ENCODE measurements around the gene MUC5AC. TPM values are rescaled to one million over a fixed set of nuclear protein-coding genes. Genes with fewer than 3 reads are reported as not detected.

Gene MUC5AC
- total and polyA plus RNA-seq, 2 experiments from 2014 or later, result not detected

DNA sequence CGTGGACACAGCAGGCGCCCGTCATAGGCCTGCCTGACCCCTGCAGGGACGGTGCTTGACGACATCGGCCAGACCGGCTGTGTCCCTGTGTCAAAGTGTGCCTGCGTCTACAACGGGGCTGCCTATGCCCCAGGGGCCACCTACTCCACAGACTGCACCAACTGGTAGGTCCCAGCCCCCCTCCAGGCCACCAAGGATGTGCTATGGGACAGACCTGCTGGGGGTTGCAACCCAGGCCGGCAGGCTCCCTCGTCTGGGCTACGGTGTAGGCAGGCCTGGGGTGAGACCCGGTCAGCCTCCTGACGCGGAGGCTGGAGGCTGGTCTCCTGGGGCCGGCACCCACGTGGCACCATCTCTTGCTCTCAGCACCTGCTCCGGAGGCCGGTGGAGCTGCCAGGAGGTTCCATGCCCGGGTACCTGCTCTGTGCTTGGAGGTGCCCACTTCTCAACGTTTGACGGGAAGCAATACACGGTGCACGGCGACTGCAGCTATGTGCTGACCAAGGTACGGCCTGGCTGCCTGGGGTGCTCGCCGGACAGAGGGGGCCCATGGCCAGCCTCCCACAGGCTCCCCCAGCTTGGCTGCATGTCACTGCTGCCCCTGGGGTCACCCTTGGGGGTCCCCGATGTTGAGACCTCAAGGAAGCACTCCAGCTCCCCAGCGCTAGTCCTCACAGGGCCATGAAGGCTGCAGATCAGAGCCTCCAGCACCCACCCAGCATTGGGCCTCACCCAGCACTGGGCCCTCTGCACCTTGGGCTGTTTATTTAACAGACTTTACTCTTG lies 7.7 kb downstream of the MUC5AC start:
- no peak overlapping the region for H3K27ac ChIP-seq
- no peaks in the 10 kb centered on the region for H3K36me3 ChIP-seq
- no peak overlapping the region for H3K4me3 ChIP-seq
- TF ChIP-seq CTCF (IDR thresholded peaks at IDR 0.05; ENCODE audit: low read depth, low read length), result no peak
- no peak for DNase-seq (ENCODE audit: low read depth in 1 of 2, low spot score in 1 of 2)
- H3K4me1 ChIP-seq (ENCODE audit: low read depth), result no peaks in the 10 kb centered on the region
- no peaks in the 10 kb centered on the region for H3K27me3 ChIP-seq
- H3K9me3 ChIP-seq (ENCODE audit: low read depth), result no peaks in the 10 kb centered on the region

DNA sequence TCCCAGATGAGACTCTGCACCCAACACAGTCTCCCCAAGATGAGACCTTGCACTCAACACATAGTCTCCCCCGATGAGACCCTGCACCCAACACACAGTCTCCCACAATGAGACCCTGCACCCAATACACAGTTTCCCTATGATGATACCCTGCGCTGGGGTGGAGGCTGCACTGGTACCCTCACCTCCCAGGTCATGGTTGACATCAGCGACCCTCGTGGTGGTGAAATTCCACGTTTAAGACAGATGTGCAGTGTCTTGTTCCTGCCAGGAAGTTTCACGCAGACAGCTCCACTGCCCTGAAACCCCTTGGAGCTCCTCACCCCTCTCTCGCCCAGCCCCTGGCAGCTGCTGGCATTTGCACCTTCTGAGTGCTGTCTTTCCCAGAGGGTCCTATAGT lies 9.5 kb downstream of the MUC5AC start:
- DNase-seq (ENCODE audit: low read depth in 1 of 2, low spot score in 1 of 2), result no peak
- Histone ChIP-seq H3K4me1 (ENCODE audit: low read depth) (no peaks in the 10 kb centered on the region), H3K9me3 (ENCODE audit: low read depth) (no peaks in the 10 kb centered on the region), H3K27ac (no peak overlapping the region), H3K27me3 (no peaks in the 10 kb centered on the region), H3K36me3 (no peaks in the 10 kb centered on the region), H3K4me3 (no peak overlapping the region)
- no peak for TF ChIP-seq CTCF (IDR thresholded peaks at IDR 0.05; ENCODE audit: low read depth, low read length)

DNA sequence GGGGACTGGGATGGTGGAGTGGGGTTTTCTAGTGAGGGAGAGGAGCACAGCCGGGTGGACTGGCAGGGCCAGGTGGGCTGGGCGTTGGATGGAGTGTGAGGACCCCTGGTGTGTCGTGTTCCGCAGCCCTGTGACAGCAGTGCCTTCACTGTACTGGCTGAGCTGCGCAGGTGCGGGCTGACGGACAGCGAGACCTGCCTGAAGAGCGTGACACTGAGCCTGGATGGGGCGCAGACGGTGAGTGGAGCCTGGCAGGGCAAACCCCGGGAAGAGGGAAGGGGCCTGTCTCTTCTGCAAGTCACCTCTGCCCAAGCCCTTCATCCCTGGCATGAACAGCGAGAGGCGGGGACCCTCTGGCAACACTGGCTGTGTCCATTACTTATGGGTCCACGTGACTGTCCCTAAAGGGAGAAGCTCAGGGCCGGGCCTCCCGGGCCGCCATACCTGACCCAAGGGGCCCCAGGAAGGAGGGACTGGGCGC lies 10.0 kb downstream of the MUC5AC start:
- Histone ChIP-seq H3K27ac (no peak overlapping the region), H3K4me3 (no peak overlapping the region), H3K27me3 (no peaks in the 10 kb centered on the region), H3K36me3 (no peaks in the 10 kb centered on the region), H3K9me3 (ENCODE audit: low read depth) (no peaks in the 10 kb centered on the region), H3K4me1 (ENCODE audit: low read depth) (no peaks in the 10 kb centered on the region)
- DNase-seq (ENCODE audit: low read depth in 1 of 2, low spot score in 1 of 2), result no peak
- TF ChIP-seq CTCF (IDR thresholded peaks at IDR 0.05; ENCODE audit: low read depth, low read length), result no peak

- Histone ChIP-seq H3K27me3 (no peaks in the 10 kb centered on the region), H3K4me3 (no peak overlapping the region), H3K36me3 (no peaks in the 10 kb centered on the region), H3K9me3 (ENCODE audit: low read depth) (no peaks in the 10 kb centered on the region), H3K27ac (no peak overlapping the region), H3K4me1 (ENCODE audit: low read depth) (no peaks in the 10 kb centered on the region)
- no peak for TF ChIP-seq CTCF (IDR thresholded peaks at IDR 0.05; ENCODE audit: low read depth, low read length)
- DNase-seq (ENCODE audit: low read depth in 1 of 2, low spot score in 1 of 2), result no peak
These were observed 10.5 kb downstream of the MUC5AC start for GRCh38 chr11:1168256-1168655.

DNA sequence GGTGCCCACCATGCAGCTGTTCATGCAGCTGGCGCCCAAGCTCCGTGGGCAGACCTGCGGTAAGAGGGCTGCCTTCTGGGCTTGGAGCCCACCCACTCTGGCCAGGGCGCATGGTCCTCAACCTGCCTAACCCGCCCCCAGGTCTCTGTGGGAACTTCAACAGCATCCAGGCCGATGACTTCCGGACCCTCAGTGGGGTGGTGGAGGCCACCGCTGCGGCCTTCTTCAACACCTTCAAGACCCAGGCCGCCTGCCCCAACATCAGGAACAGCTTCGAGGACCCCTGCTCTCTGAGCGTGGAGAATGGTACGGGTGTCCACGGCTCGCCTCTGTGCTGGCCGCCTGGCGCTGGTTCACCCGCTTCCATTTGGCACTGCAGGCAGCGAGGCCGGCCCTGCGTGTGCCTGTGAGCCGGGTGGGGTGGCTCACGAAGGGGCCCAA lies 11.0 kb downstream of the MUC5AC start:
- DNase-seq (ENCODE audit: low read depth in 1 of 2, low spot score in 1 of 2), result no peak
- no peak for TF ChIP-seq CTCF (IDR thresholded peaks at IDR 0.05; ENCODE audit: low read depth, low read length)
- no peak overlapping the region for H3K27ac ChIP-seq

More for the DNA sequence above, 11.0 kb downstream of the MUC5AC start:
- no peak overlapping the region for H3K4me3 ChIP-seq
- H3K4me1 ChIP-seq (ENCODE audit: low read depth), result no peaks in the 10 kb centered on the region
- no peaks in the 10 kb centered on the region for H3K27me3 ChIP-seq
- H3K36me3 ChIP-seq, result no peaks in the 10 kb centered on the region
- H3K9me3 ChIP-seq (ENCODE audit: low read depth), result no peaks in the 10 kb centered on the region

Measured in cardiac muscle cell (in vitro differentiated cells and primary cell).